GM21515 (cell line): Measurements from ENCODE around the gene VAMP8.
"Not testable (repeated sequence)": the region's sequence is repeated elsewhere in the genome, so short reads cannot be mapped to it uniquely, and the experiment has no call there.

Experiments
- ATAC-seq: cut with Tn5 transposase; IDR thresholded peaks from one replicate; pipeline ENCODE4 v1.9.1; 2021; ENCODE audit not compliant: unreplicated experiment

The VAMP8 gene

GRCh38 chr2:85597241-85597640 is 19.9 kb downstream of the VAMP8 start:
- no peak for ATAC-seq

- no peak for ATAC-seq
Measured at GRCh38 chr2:85598594-85599340, 21.4 kb downstream of the VAMP8 start.

- ATAC-seq = no peak
Measured at GRCh38 chr2:85599468-85600234, 22.3 kb downstream of the VAMP8 start.

GRCh38 chr2:85600235-85600575 is 22.8 kb downstream of the VAMP8 start:
- ATAC-seq = no peak

DNA sequence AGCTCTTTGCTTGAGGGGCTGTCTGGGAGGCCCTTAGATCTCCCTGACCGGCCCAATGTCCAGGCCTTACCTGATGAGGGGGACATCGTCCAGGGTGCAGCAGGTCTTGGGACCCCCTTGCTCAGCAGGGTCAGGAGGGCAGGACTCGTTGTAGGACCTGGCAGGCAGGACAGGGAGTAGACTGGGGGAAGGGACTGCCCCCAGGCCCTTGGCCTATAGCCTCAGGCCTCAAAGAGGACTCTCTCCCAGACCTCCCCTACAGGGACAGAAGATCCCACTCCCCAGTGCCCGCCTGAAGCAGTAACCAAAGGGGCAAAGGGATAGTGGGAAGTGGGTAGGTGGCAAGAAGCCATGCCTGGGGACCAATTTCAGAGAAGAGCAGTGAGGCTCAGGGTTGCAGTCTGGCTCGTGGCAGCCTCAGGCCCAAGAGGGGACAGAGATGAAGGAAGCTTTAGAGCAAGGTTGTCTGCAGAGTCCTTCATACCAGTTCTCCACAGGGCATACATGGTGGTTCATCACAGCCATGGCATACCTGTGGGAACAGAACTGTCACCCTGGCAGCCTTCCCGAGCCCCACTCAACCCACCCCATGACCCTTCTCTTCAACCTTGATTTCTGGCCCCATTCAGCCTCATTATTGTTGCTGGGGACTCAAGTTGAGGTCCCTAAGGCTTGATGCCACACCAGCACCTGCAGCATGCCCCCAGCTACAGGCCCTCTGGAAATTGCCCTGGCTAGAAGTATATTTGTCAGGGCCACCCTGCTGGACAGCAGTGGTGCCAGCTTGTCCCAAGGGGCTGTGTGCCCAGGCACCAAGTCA is 23.8 kb downstream of the VAMP8 start:
- ATAC-seq = no peak

- ATAC-seq = peak; percentile 35
Measured at GRCh38 chr2:85601771-85602475, 24.5 kb downstream of the VAMP8 start.

DNA sequence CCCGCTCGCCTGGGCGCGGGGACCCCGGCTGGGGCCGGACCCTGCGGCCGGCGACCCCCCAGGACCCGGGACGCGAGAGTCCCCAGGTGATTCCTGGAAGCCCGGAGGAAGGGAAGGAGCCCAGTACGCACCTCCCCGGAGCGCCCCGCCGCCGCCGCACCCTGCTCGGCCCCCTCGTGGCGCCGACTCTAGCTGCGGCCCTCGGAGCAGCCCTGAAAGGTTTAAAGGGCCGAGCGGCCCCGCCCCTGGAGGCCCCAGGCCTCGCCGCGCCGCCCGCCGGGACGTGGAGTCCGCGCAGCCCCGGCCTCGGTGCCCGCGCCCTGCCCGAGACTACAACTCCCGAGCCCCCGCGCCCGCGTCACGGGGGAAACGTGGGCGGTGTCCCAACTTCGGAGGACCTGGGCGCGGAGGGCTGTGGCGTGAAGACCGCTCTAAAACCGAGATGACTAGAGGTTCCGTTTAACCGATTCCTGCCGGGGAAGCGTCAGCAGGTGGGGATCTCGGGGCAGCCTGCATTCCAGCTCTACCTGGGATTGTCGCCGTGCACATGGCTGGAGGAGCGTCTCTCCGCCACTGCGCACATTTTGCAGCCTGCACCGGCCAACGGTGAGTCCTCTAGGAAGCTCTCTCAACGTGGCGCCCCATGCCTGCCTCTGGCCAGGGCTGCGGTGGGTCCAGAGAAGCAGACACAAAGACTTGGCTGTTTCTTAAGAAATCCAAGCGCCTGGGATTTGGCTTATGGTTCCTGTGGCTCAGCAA is 25.3 kb downstream of the VAMP8 start, which contains the start of gene TMEM150A:
Gene TMEM150A, minus strand, starts transcription at position 223 of the 759 bp plus-strand sequence. CDS start 750 bp downstream, outside the sequence.
- ATAC-seq = peak; percentile 88

- ATAC-seq = not testable (repeated sequence)
Measured at GRCh38 chr2:85604133-85604444, 26.7 kb downstream of the VAMP8 start.

DNA sequence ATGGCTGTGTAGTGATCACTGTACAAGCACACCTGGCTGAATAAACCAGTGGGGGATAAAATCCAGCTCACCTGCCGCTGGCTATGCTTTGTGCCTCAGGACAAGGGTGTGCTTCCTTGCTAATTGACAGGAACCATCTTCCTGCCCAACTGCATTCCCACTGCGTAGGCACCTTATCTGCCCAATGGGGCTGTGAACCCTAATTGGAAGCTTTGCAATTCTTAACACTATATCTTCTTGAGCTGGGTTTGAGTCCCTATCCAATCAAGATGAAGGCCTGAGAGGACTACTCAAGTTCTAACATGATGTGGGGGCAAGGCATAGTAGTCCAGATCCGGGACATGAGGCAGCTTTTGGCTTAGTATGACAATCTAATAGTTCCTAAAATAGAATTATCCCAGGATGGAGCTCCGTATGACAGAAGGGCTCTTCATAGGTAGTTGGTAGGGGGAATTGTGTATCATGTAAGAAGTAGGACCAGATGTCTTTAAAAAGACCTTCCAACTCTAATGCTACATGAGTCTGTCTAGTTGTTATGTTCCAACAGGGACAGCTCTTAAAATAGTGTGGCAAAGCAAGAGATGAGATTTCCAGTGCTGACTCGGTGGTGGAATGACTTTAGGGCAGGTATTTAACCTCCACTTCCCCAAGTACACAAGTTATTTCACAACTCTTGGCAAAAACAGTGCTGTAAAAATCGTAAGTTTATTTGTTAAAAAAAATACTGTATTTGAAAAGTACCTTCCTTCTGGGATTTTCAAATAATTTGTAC is 27.4 kb downstream of the VAMP8 start:
- no peak for ATAC-seq

- no peak for ATAC-seq
Measured at GRCh38 chr2:85605406-85606115, 28.2 kb downstream of the VAMP8 start.

GRCh38 chr2:85606116-85606455 is 28.7 kb downstream of the VAMP8 start:
- no peak for ATAC-seq

DNA sequence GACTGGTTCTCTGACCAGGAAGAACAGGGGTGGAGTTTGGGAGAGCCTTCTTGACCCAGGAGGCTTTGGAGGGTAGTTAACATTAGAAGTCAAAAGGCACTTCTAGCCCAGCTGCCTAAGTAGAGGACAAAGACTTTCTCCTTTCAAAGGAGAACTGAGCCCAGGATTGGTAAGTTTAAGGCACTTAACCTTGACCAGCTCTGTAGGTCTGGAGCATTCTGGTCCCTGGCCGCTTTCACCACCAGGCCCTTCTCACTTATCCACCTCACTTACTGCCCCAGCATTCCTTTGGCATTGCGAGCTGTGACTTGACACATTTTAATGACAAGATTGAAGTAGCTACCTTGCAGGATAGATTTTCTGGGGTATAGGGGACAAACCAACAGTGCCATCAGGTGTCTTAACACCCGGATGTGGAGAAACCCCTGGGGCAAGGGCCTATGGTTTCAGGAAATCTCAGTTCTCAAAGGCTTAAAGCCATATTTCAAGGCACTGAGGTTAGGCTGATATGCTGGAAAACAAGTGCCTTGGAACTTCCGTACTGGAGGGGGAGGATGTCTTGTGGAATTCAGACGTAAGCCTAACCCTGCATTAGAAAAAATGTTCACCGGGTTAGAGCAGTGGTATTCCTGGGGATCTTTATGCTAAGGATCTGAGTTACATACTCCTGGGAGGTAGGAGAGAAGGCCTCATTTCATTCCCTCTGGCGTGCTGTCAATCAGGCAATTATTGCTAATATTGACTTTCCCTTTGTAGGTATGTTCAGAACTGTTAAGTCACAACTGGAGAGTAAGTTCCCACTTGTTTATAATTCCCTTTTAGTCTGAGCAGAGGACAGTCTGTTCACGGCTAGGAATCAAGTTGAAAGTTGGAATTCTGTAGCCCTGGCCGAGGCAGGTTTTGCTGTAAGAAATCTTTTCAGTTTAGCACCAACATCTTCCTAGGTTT is 30.2 kb downstream of the VAMP8 start:
- no peak for ATAC-seq

- ATAC-seq = peak; percentile 11
Measured at GRCh38 chr2:85611217-85611704, 33.9 kb downstream of the VAMP8 start.

DNA sequence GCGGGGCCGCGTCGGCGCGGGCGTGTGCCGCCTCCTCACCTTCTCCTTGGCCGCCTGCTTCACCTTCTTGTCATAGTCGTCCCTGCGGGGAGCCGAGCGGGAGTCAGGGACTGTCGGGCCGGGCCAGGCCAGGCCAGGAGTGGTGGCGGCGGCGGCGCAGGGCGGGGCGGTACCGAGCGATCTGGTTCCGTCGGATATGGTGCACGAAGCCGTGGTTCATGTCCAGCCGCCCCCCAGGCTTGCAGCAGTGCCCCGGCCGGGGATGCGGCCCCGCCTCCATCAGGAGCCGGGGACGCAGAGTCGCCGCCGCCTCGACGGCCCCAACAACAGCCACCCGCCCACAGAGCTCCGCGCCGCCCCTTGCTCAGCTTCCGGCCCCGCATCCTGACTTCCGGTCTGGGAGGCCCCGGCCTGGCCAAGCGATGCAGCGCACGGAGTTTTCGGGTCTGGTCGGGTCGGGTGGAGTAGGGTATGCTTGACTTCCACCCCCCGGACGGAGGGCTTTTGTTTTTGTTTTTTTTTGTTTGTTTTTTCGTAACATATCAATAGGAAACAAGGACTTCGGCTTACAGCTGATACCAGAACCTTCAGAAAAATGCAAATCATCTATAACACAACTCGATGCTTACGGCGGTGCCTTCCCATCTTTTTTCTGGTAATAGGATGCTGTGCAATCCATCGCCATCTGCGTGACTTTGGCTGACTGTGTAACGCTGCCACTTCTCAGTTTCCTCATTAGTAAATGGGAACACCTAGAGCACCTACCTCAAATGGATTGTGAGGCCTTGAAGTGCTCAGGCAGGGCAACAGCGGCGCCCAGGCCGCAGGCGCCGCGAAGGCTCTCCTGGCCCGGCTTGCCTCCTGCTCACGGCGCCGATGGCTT is 34.6 kb downstream of the VAMP8 start, which contains the start of gene C2orf68:
Gene C2orf68, minus strand, starts transcription at position 362 of the 883 bp plus-strand sequence. Its CDS starts 82 bp downstream, at position 280.
- peak; percentile 74 for ATAC-seq

GRCh38 chr2:85613717-85614515 is 36.5 kb downstream of the VAMP8 start:
- no peak for ATAC-seq

DNA sequence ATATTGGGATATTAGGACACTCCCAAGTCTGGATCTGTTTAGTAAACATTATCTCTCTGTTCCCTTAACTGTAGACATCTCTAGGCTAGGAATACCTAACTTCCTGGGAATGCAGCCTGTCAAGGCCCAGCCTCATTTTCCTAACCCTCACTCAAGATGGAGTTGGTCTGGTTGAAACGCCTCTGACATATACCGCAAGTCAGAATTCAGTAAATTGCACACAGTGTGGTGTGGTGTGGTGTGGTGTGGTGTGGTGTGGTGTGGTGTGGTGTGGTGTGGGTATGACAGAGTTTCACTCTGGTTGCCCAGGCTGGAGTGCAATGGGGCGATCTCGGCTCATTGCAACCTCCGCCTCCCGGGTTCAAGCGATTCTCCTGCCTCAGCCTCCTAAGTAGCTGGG is 37.4 kb downstream of the VAMP8 start:
- ATAC-seq = not testable (repeated sequence)
